Stimulated activated CD8-positive, alpha-beta memory T cell treated with anti-CD3 and anti-CD28 coated beads, Interleukin-12 subunit alpha, Interleukin-12 subunit beta, amount 100 ng/mL, for 24 hours (primary cell): Measurements from ENCODE around the gene CAMK2D.

Source experiments
- DNase-seq: peaks from one replicate; pipeline ENCODE4 v3.0.0-alpha.2; 2020; ENCODE audit errors: extremely low read depth

The CAMK2D gene

GRCh38 chr4:113524096-113524495 lies 237.4 kb downstream of the CAMK2D start:
- no peak for DNase-seq

- DNase-seq: no peak
Observed at GRCh38 chr4:113522433-113522832, 239.1 kb downstream of the CAMK2D start.

- DNase-seq: no peak
Observed at GRCh38 chr4:113513382-113513781, 248.2 kb downstream of the CAMK2D start.

- no peak for DNase-seq
Observed at GRCh38 chr4:113512880-113513279, 248.7 kb downstream of the CAMK2D start.

GRCh38 chr4:113511944-113512343 lies 249.6 kb downstream of the CAMK2D start:
- DNase-seq: no peak

- DNase-seq: no peak
Observed at GRCh38 chr4:113509851-113510250, 251.7 kb downstream of the CAMK2D start.

GRCh38 chr4:113505044-113505443 lies 256.5 kb downstream of the CAMK2D start:
- no peak for DNase-seq

- no peak for DNase-seq
Observed at GRCh38 chr4:113504422-113504821, 257.1 kb downstream of the CAMK2D start.

GRCh38 chr4:113503691-113504090 lies 257.8 kb downstream of the CAMK2D start:
- DNase-seq: no peak

- no peak for DNase-seq
Observed at GRCh38 chr4:113502906-113503305, 258.6 kb downstream of the CAMK2D start.

- no peak for DNase-seq
Observed at GRCh38 chr4:113502476-113502875, 259.1 kb downstream of the CAMK2D start.

- no peak for DNase-seq
Observed at GRCh38 chr4:113500424-113500823, 261.1 kb downstream of the CAMK2D start.

GRCh38 chr4:113499696-113500095 lies 261.8 kb downstream of the CAMK2D start:
- no peak for DNase-seq

- no peak for DNase-seq
Observed at GRCh38 chr4:113499166-113499565, 262.4 kb downstream of the CAMK2D start.

- no peak for DNase-seq
Observed at GRCh38 chr4:113497154-113497884, 264.2 kb downstream of the CAMK2D start.

- no peak for DNase-seq
Observed at GRCh38 chr4:113496698-113497097, 264.8 kb downstream of the CAMK2D start.

GRCh38 chr4:113495790-113496189 lies 265.7 kb downstream of the CAMK2D start:
- no peak for DNase-seq

GRCh38 chr4:113483131-113483530 lies 278.4 kb downstream of the CAMK2D start:
- no peak for DNase-seq

- no peak for DNase-seq
Observed at GRCh38 chr4:113482325-113482724, 279.2 kb downstream of the CAMK2D start.

GRCh38 chr4:113481820-113482219 lies 279.7 kb downstream of the CAMK2D start:
- DNase-seq: no peak

GRCh38 chr4:113480109-113480508 lies 281.4 kb downstream of the CAMK2D start:
- no peak for DNase-seq

- no peak for DNase-seq
Observed at GRCh38 chr4:113478032-113478431, 283.5 kb downstream of the CAMK2D start.

- DNase-seq: no peak
Observed at GRCh38 chr4:113476800-113477199, 284.7 kb downstream of the CAMK2D start.

- no peak for DNase-seq
Observed at GRCh38 chr4:113474017-113474416, 287.5 kb downstream of the CAMK2D start.
